Mononuclear cell (primary cell): ENCODE measurements around the gene CNOT10. TPM values are rescaled to one million over a fixed set of nuclear protein-coding genes. Genes with fewer than 3 reads are reported as not detected.

ENCODE experiments used
- total RNA-seq: library from RNA; depleted of rRNA; stranded (reverse); fragments of >200 nt; gene quantifications from one replicate; pipeline ENCODE4 v1.2.3, GENCODE V29; 2012

CNOT10 gene
- total RNA-seq, 1 donor: 33.1 TPM

Other genes starting within 250 kb of the CNOT10 start
- gene CMTM6, start 182.3 kb upstream of the CNOT10 start, total RNA-seq: 155 TPM
- 43.3 TPM for gene DYNC1LI1, start 114.3 kb upstream of the CNOT10 start, total RNA-seq
- 0.10 TPM for gene TRIM71, start 132.8 kb downstream of the CNOT10 start, total RNA-seq